ENCODE results near the gene COPG1. TPM values are rescaled to one million over a fixed set of nuclear protein-coding genes. Genes with fewer than 3 reads are reported as not detected.

Gene COPG1
- total and polyA plus RNA-seq, 2 experiments from 2014 or later = 50.0 to 106 TPM

DNA sequence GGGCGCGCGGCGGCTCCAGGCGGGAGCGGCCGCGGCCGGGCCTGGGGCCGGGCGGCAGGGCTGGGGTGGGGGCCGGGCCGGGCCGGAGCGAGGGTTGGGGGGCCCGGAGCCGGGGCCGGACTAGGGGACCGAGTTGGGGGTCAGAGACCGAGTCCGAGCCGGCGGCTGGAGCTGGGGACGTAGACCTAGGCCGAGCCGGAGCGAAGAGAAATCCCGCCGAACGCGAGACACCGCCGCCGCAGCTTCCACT lies 66.5 kb downstream of the COPG1 start:
- Mint-ChIP-seq H3K27ac (no peak overlapping the region), H3K4me1 (peaks cover 11% of the 10 kb centered on the region), H3K4me3 (peak overlapping the region; percentile 93), H3K36me3 (ENCODE audit: low read depth) (peaks cover 4% of the 10 kb centered on the region; the same call in 2 of the 3 replicates), H3K27me3 (ENCODE audit: insufficient read depth, low read depth, poor library complexity) (peaks cover 19% of the 10 kb centered on the region), H3K9me3 (no peaks in the 10 kb centered on the region; the same call in 2 of the 3 replicates)
- ATAC-seq (no peak; the same call in 2 of the 3 replicates), DNase-seq (ENCODE audit: low spot score) (no peak)
- H4K20me1 ChIP-seq (replicated peaks; ENCODE audit: insufficient read depth) = no peaks in the 10 kb centered on the region
- no peaks in the 10 kb centered on the region for H3K27me3 ChIP-seq (ENCODE audit: insufficient read depth)
- no peak for TF ChIP-seq EZH2phosphoT487 (IDR thresholded peaks at IDR 0.05; ENCODE audit: unreplicated experiment)
- TF ChIP-seq, protein P1, sequence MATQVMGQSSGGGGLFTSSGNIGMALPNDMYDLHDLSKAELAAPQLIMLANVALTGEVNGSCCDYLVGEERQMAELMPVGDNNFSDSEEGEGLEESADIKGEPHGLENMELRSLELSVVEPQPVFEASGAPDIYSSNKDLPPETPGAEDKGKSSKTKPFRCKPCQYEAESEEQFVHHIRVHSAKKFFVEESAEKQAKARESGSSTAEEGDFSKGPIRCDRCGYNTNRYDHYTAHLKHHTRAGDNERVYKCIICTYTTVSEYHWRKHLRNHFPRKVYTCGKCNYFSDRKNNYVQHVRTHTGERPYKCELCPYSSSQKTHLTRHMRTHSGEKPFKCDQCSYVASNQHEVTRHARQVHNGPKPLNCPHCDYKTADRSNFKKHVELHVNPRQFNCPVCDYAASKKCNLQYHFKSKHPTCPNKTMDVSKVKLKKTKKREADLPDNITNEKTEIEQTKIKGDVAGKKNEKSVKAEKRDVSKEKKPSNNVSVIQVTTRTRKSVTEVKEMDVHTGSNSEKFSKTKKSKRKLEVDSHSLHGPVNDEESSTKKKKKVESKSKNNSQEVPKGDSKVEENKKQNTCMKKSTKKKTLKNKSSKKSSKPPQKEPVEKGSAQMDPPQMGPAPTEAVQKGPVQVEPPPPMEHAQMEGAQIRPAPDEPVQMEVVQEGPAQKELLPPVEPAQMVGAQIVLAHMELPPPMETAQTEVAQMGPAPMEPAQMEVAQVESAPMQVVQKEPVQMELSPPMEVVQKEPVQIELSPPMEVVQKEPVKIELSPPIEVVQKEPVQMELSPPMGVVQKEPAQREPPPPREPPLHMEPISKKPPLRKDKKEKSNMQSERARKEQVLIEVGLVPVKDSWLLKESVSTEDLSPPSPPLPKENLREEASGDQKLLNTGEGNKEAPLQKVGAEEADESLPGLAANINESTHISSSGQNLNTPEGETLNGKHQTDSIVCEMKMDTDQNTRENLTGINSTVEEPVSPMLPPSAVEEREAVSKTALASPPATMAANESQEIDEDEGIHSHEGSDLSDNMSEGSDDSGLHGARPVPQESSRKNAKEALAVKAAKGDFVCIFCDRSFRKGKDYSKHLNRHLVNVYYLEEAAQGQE (IDR thresholded peaks at IDR 0.05; ENCODE audit: unreplicated experiment) = no peak
- TF ChIP-seq, protein P2, sequence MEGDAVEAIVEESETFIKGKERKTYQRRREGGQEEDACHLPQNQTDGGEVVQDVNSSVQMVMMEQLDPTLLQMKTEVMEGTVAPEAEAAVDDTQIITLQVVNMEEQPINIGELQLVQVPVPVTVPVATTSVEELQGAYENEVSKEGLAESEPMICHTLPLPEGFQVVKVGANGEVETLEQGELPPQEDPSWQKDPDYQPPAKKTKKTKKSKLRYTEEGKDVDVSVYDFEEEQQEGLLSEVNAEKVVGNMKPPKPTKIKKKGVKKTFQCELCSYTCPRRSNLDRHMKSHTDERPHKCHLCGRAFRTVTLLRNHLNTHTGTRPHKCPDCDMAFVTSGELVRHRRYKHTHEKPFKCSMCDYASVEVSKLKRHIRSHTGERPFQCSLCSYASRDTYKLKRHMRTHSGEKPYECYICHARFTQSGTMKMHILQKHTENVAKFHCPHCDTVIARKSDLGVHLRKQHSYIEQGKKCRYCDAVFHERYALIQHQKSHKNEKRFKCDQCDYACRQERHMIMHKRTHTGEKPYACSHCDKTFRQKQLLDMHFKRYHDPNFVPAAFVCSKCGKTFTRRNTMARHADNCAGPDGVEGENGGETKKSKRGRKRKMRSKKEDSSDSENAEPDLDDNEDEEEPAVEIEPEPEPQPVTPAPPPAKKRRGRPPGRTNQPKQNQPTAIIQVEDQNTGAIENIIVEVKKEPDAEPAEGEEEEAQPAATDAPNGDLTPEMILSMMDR (conservative IDR thresholded peaks at IDR 0.05; ENCODE audit: low read depth in 2 of 2) = no peak
- TF ChIP-seq, protein P3, sequence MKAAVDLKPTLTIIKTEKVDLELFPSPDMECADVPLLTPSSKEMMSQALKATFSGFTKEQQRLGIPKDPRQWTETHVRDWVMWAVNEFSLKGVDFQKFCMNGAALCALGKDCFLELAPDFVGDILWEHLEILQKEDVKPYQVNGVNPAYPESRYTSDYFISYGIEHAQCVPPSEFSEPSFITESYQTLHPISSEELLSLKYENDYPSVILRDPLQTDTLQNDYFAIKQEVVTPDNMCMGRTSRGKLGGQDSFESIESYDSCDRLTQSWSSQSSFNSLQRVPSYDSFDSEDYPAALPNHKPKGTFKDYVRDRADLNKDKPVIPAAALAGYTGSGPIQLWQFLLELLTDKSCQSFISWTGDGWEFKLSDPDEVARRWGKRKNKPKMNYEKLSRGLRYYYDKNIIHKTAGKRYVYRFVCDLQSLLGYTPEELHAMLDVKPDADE (IDR thresholded peaks at IDR 0.05) = no peak
- TF ChIP-seq, protein P4, sequence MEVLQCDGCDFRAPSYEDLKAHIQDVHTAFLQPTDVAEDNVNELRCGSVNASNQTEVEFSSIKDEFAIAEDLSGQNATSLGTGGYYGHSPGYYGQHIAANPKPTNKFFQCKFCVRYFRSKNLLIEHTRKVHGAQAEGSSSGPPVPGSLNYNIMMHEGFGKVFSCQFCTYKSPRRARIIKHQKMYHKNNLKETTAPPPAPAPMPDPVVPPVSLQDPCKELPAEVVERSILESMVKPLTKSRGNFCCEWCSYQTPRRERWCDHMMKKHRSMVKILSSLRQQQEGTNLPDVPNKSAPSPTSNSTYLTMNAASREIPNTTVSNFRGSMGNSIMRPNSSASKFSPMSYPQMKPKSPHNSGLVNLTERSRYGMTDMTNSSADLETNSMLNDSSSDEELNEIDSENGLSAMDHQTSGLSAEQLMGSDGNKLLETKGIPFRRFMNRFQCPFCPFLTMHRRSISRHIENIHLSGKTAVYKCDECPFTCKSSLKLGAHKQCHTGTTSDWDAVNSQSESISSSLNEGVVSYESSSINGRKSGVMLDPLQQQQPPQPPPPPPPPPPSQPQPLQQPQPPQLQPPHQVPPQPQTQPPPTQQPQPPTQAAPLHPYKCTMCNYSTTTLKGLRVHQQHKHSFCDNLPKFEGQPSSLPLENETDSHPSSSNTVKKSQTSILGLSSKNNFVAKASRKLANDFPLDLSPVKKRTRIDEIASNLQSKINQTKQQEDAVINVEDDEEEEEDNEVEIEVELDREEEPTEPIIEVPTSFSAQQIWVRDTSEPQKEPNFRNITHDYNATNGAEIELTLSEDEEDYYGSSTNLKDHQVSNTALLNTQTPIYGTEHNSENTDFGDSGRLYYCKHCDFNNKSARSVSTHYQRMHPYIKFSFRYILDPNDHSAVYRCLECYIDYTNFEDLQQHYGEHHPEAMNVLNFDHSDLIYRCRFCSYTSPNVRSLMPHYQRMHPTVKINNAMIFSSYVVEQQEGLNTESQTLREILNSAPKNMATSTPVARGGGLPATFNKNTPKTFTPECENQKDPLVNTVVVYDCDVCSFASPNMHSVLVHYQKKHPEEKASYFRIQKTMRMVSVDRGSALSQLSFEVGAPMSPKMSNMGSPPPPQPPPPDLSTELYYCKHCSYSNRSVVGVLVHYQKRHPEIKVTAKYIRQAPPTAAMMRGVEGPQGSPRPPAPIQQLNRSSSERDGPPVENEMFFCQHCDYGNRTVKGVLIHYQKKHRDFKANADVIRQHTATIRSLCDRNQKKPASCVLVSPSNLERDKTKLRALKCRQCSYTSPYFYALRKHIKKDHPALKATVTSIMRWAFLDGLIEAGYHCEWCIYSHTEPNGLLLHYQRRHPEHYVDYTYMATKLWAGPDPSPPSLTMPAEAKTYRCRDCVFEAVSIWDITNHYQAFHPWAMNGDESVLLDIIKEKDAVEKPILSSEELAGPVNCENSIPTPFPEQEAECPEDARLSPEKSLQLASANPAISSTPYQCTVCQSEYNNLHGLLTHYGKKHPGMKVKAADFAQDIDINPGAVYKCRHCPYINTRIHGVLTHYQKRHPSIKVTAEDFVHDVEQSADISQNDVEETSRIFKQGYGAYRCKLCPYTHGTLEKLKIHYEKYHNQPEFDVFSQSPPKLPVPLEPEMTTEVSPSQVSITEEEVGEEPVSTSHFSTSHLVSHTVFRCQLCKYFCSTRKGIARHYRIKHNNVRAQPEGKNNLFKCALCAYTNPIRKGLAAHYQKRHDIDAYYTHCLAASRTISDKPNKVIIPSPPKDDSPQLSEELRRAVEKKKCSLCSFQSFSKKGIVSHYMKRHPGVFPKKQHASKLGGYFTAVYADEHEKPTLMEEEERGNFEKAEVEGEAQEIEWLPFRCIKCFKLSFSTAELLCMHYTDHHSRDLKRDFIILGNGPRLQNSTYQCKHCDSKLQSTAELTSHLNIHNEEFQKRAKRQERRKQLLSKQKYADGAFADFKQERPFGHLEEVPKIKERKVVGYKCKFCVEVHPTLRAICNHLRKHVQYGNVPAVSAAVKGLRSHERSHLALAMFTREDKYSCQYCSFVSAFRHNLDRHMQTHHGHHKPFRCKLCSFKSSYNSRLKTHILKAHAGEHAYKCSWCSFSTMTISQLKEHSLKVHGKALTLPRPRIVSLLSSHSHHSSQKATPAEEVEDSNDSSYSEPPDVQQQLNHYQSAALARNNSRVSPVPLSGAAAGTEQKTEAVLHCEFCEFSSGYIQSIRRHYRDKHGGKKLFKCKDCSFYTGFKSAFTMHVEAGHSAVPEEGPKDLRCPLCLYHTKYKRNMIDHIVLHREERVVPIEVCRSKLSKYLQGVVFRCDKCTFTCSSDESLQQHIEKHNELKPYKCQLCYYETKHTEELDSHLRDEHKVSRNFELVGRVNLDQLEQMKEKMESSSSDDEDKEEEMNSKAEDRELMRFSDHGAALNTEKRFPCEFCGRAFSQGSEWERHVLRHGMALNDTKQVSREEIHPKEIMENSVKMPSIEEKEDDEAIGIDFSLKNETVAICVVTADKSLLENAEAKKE (CRISPR knock-in tag; IDR thresholded peaks at IDR 0.05) = no peak
- TF ChIP-seq NANOG (IDR thresholded peaks at IDR 0.05; ENCODE audit: borderline replicate concordance) = no peak
- TF ChIP-seq JUNB (IDR thresholded peaks at IDR 0.05; ENCODE audit: unreplicated experiment) = no peak
- TF ChIP-seq POLR2AphosphoS5 (IDR thresholded peaks at IDR 0.05; ENCODE audit: low read depth) = no peak
- TF ChIP-seq ZNF331 (CRISPR knock-in tag; IDR thresholded peaks at IDR 0.05; ENCODE audit: low read depth) = no peak
- no peak for TF ChIP-seq CREB1 (CRISPR knock-in tag; IDR thresholded peaks at IDR 0.05; ENCODE audit: low read depth)
- no peak for TF ChIP-seq STAT1 (IDR thresholded peaks at IDR 0.05; ENCODE audit: unreplicated experiment)
- TF ChIP-seq ZNF114 (CRISPR knock-in tag; IDR thresholded peaks at IDR 0.05) = no peak
- no peak for TF ChIP-seq EZH2 (IDR thresholded peaks at IDR 0.05; ENCODE audit: low read depth, unreplicated experiment)
- H3K79me2 ChIP-seq (replicated peaks; ENCODE audit: insufficient read depth) = peaks cover 11% of the 10 kb centered on the region
- no peaks in the 10 kb centered on the region for H3K9me2 ChIP-seq (ENCODE audit: insufficient read depth)
- no peaks in the 10 kb centered on the region for H3K36me3 ChIP-seq (ENCODE audit: insufficient read depth)
- H3K4me1 ChIP-seq (ENCODE audit: insufficient read depth) = peaks cover 7% of the 10 kb centered on the region
- no peak overlapping the region for H3K27ac ChIP-seq (ENCODE audit: low read depth)
- H3F3A ChIP-seq (replicated peaks; ENCODE audit: low read depth) = no peaks in the 10 kb centered on the region
- H3K4me2 ChIP-seq = peak overlapping the region; percentile 95
- H3K4me3 ChIP-seq = peak overlapping the region; percentile 97
- no peak overlapping the region for H2AFZ ChIP-seq
